ENCODE data around the gene AKR7A2.

Gene AKR7A2

GRCh38 chr1:19341201-19342061, 29.5 kb upstream of the AKR7A2 start:
- no peaks in the 10 kb centered on the region for H3K27me3 ChIP-seq (ENCODE audit: insufficient read depth, poor library complexity, severe bottlenecking)
- no peak overlapping the region for H3K27ac ChIP-seq (replicated peaks)
- no peak overlapping the region for H3K4me3 ChIP-seq (replicated peaks; ENCODE audit: insufficient read depth, low read length)
- no peak for TF ChIP-seq POLR2AphosphoS5 (IDR thresholded peaks at IDR 0.05; ENCODE audit: low read depth)
- TF ChIP-seq GABPA (IDR thresholded peaks at IDR 0.05; ENCODE audit: low read depth): no peak
- TF ChIP-seq SPI1 (IDR thresholded peaks at IDR 0.05; ENCODE audit: borderline replicate concordance, low read depth): no peak
- TF ChIP-seq, protein P1, sequence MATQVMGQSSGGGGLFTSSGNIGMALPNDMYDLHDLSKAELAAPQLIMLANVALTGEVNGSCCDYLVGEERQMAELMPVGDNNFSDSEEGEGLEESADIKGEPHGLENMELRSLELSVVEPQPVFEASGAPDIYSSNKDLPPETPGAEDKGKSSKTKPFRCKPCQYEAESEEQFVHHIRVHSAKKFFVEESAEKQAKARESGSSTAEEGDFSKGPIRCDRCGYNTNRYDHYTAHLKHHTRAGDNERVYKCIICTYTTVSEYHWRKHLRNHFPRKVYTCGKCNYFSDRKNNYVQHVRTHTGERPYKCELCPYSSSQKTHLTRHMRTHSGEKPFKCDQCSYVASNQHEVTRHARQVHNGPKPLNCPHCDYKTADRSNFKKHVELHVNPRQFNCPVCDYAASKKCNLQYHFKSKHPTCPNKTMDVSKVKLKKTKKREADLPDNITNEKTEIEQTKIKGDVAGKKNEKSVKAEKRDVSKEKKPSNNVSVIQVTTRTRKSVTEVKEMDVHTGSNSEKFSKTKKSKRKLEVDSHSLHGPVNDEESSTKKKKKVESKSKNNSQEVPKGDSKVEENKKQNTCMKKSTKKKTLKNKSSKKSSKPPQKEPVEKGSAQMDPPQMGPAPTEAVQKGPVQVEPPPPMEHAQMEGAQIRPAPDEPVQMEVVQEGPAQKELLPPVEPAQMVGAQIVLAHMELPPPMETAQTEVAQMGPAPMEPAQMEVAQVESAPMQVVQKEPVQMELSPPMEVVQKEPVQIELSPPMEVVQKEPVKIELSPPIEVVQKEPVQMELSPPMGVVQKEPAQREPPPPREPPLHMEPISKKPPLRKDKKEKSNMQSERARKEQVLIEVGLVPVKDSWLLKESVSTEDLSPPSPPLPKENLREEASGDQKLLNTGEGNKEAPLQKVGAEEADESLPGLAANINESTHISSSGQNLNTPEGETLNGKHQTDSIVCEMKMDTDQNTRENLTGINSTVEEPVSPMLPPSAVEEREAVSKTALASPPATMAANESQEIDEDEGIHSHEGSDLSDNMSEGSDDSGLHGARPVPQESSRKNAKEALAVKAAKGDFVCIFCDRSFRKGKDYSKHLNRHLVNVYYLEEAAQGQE (IDR thresholded peaks at IDR 0.05; ENCODE audit: insufficient replicate concordance, low read depth): no peak
- peak; percentile 95 for TF ChIP-seq CTCF (IDR thresholded peaks at IDR 0.05; ENCODE audit: insufficient read depth, low read length)
- peak in 1 of 2 experiments; percentile 64 for DNase-seq (ENCODE audit: low read depth in 1 of 2, low spot score in 1 of 2)

DNA sequence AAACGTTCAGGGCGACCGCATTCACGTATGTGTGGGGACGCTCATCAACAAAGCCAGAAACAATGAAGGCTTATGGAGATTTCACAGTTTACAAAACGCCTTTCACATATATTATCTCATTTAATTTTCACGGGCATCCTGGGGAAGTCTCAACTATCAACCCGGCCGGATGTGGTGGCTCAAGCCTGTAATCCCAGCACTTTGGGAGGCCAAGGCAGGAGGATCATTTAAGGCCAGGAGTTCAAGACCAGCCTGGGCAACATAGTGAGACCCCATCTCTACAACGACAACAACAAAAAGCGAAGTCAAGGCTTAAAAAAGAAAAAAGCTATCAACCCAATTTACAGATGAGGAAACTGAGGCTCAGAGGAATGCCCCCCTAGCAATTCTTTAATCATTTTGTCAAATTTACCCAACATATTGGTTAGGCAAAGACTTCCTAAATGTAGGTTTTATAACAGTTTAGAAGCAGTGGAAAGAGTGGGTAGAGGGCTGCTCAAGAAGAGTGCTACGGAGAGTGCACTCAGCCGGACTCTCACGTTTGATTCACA, 28.5 kb upstream of the AKR7A2 start:
- no peak for DNase-seq (ENCODE audit: low read depth in 1 of 2, low spot score in 1 of 2)
- no peaks in the 10 kb centered on the region for H3K27me3 ChIP-seq (ENCODE audit: insufficient read depth, poor library complexity, severe bottlenecking)
- no peak overlapping the region for H3K27ac ChIP-seq (replicated peaks)
- TF ChIP-seq SPI1 (IDR thresholded peaks at IDR 0.05; ENCODE audit: borderline replicate concordance, low read depth) (no peak), POLR2AphosphoS5 (IDR thresholded peaks at IDR 0.05; ENCODE audit: low read depth) (no peak), GABPA (IDR thresholded peaks at IDR 0.05; ENCODE audit: low read depth) (no peak)
- TF ChIP-seq, protein P1 (IDR thresholded peaks at IDR 0.05; ENCODE audit: insufficient replicate concordance, low read depth): no peak
- no peak overlapping the region for H3K4me3 ChIP-seq (replicated peaks; ENCODE audit: insufficient read depth, low read length)

- DNase-seq (ENCODE audit: low read depth in 1 of 2, low spot score in 1 of 2): no peak
- H3K27ac ChIP-seq (replicated peaks): no peak overlapping the region
- no peak overlapping the region for H3K4me3 ChIP-seq (replicated peaks; ENCODE audit: insufficient read depth, low read length)
- TF ChIP-seq GABPA (IDR thresholded peaks at IDR 0.05; ENCODE audit: low read depth): no peak
- no peak for TF ChIP-seq POLR2AphosphoS5 (IDR thresholded peaks at IDR 0.05; ENCODE audit: low read depth)
- TF ChIP-seq, protein P1 (IDR thresholded peaks at IDR 0.05; ENCODE audit: insufficient replicate concordance, low read depth): no peak
- no peak for TF ChIP-seq CTCF (IDR thresholded peaks at IDR 0.05; ENCODE audit: insufficient read depth, low read length)
- no peak for TF ChIP-seq SPI1 (IDR thresholded peaks at IDR 0.05; ENCODE audit: borderline replicate concordance, low read depth)
- no peaks in the 10 kb centered on the region for H3K27me3 ChIP-seq (ENCODE audit: insufficient read depth, poor library complexity, severe bottlenecking)
These were observed 27.4 kb upstream of the AKR7A2 start for GRCh38 chr1:19339214-19339861.

Data from HL-60 (cell line).